ENCODE measurements around the gene GFOD1. TPM values are rescaled to one million over a fixed set of nuclear protein-coding genes. Genes with fewer than 3 reads are reported as not detected.
A peak's percentile ranks its signal among the peaks of the same experiment; 100 is the strongest.

Gene GFOD1
- total RNA-seq, 4 donors from 2014 or later, result 18.3 to 49.1 (median 29.0) TPM

DNA sequence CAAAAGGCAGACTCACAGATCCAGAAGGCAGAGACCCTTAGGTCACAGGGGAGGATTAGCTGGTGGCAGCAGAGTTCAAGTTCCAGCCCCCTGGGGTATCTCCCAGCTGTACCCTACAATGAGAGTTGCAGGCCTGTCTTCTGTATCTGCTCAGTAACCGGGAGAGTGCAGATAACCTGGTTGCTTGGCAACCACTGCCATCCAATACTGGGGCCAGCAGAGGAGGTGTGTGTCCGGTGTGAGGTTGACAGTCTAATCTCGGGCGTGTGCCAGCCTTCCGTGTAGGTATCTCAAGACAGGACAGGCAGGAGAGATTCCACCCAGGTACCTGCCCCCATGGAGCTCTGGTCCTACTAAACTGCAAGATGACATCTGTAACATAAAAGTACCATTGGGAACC, 102.4 kb downstream of the GFOD1 start:
- 93 to 100% methylated on average over 1 to 3 of the region's 5 CpGs for WGBS, 2 donors (ENCODE audit: low coverage in 1 of 2)
- H3K4me3 ChIP-seq, result no peak overlapping the region
- peaks cover 0 to 51% (median 16%) of the 10 kb centered on the region in 3 donors for H3K4me1 ChIP-seq
- TF ChIP-seq POLR2A (IDR thresholded peaks at IDR 0.05) (no peak), POLR2AphosphoS5 (IDR thresholded peaks at IDR 0.05) (no peak), EP300 (IDR thresholded peaks at IDR 0.05) (no peak)
- TF ChIP-seq, protein P1, sequence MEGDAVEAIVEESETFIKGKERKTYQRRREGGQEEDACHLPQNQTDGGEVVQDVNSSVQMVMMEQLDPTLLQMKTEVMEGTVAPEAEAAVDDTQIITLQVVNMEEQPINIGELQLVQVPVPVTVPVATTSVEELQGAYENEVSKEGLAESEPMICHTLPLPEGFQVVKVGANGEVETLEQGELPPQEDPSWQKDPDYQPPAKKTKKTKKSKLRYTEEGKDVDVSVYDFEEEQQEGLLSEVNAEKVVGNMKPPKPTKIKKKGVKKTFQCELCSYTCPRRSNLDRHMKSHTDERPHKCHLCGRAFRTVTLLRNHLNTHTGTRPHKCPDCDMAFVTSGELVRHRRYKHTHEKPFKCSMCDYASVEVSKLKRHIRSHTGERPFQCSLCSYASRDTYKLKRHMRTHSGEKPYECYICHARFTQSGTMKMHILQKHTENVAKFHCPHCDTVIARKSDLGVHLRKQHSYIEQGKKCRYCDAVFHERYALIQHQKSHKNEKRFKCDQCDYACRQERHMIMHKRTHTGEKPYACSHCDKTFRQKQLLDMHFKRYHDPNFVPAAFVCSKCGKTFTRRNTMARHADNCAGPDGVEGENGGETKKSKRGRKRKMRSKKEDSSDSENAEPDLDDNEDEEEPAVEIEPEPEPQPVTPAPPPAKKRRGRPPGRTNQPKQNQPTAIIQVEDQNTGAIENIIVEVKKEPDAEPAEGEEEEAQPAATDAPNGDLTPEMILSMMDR (IDR thresholded peaks at IDR 0.05), result no peak
- no peaks in the 10 kb centered on the region for H3K27me3 ChIP-seq
- H3K27ac ChIP-seq, result no peak overlapping the region
- ATAC-seq, result no peak
- no peaks in the 10 kb centered on the region for H3K9me3 ChIP-seq
- H3K36me3 ChIP-seq, result no peaks in the 10 kb centered on the region

DNA sequence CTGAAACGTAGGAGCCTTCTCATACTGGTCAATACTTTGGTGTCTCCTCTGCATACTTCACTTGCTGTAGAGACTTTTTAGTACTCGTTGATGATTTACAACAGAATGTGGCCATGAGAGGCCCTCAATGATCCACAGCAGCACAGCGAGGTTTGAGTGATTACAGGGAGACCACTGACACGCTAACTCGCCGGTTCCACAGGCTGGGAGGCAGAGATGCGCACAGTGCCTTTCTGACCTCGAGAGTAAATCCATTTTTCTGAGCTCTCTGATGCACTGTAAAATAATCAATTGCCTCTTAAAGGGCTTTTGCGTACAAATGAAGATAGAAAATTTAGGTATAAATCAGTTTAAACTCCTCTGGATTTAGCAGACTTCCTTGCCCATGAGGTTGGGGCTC, 102.9 kb downstream of the GFOD1 start:
- Histone ChIP-seq H3K36me3 (no peaks in the 10 kb centered on the region), H3K27ac (peak overlapping the region in 2 of 4 donors; percentile 60 to 79), H3K27me3 (no peaks in the 10 kb centered on the region), H3K4me3 (no peak overlapping the region), H3K4me1 (peaks cover 0 to 52% (median 16%) of the 10 kb centered on the region in 3 donors), H3K9me3 (no peaks in the 10 kb centered on the region)
- 86 to 88% methylated on average over 8 to 9 of the region's 9 CpGs for WGBS, 2 donors (ENCODE audit: low coverage in 1 of 2)
- no peak for ATAC-seq
- no peak for TF ChIP-seq EP300 (IDR thresholded peaks at IDR 0.05)
- TF ChIP-seq, protein P1 (IDR thresholded peaks at IDR 0.05), result no peak
- no peak for TF ChIP-seq POLR2A (IDR thresholded peaks at IDR 0.05)
- no peak for TF ChIP-seq POLR2AphosphoS5 (IDR thresholded peaks at IDR 0.05)

DNA sequence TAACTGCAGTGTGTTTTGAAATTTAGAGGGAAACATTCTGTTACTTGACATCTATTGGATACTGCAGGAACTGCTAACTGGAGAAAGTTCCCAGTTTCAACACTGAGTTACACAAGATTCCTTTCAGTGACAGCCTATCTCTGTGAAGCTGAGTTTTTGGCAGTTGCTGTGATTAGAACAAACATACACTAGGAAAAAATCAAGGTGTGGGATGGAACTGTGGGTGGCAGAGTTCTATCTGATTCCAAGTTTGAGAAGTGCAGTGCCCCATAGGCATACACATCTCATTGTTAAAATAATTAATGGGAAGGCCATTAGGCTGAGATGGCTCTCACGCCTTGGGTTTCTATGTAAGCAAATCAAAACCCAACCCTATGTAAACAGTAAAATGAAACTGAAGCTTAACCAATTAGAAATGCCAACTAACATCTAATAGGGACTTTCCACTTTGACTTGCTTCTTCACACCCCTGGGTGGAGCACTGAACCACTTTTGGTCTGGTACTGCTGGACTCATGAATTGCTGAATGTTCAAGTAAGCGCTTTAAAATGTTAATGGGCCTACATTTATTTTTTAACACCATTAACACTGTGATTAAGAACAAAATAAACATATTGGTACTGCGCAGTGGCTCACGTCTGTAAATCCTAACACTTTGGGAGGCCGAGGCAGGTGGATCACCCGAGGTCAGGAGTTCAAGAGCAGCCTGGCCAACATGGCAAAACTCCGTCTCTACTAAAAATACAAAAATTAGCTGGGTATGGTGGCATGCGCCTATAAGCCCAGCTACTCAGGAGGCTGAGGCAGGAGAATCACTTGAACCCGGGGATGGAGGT, 103.9 kb downstream of the GFOD1 start:
- peak; percentile 86 for ATAC-seq
- H3K9me3 ChIP-seq, result no peaks in the 10 kb centered on the region
- H3K27ac ChIP-seq, result peak overlapping the region; percentile 59 to 79 (median 67)
- no peaks in the 10 kb centered on the region for H3K27me3 ChIP-seq
- H3K4me3 ChIP-seq, result no peak overlapping the region
- peaks cover 0 to 52% (median 16%) of the 10 kb centered on the region in 3 donors for H3K4me1 ChIP-seq
- H3K36me3 ChIP-seq, result no peaks in the 10 kb centered on the region
- 66 to 77% methylated on average over 3 to 8 of the region's 9 CpGs for WGBS, 2 donors (ENCODE audit: low coverage in 1 of 2)
- TF ChIP-seq, protein P1 (IDR thresholded peaks at IDR 0.05), result peak in 3 of 4 experiments; percentile 40 to 52 (median 42)
- peak; percentile 49 for TF ChIP-seq POLR2AphosphoS5 (IDR thresholded peaks at IDR 0.05)
- TF ChIP-seq EP300 (IDR thresholded peaks at IDR 0.05), result no peak

DNA sequence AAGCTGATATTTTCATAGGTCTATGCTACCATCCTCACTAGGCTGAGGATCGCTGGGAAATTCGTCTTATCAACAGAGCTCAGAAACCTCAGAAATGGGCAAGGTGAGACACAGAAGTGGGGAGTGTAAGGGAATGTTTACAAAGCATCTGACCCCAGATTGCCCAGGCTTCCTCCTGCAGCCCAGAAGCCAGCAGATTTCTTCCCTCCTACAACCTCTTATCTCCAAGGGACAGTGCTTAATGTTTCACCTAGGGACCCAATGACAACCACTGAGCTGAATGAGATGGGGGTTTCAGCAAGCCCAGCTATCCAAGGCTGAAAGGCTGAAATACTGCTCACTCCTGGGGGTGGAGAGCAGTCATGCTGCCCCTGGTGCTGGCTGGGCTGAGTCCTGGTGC, 106.6 kb downstream of the GFOD1 start:
- no peak for TF ChIP-seq POLR2A (IDR thresholded peaks at IDR 0.05)
- TF ChIP-seq, protein P1 (IDR thresholded peaks at IDR 0.05), result no peak
- no peak for TF ChIP-seq POLR2AphosphoS5 (IDR thresholded peaks at IDR 0.05)
- no peaks in the 10 kb centered on the region for H3K9me3 ChIP-seq
- no peak for ATAC-seq
- H3K4me1 ChIP-seq, result peaks cover 0 to 52% (median 16%) of the 10 kb centered on the region in 3 donors
- no peak overlapping the region for H3K27ac ChIP-seq
- no peaks in the 10 kb centered on the region for H3K27me3 ChIP-seq
- H3K36me3 ChIP-seq, result no peaks in the 10 kb centered on the region
- WGBS, 2 donors (ENCODE audit: low coverage in 1 of 2), result 83 to 100% methylated on average over 2 of the region's 2 CpGs
- H3K4me3 ChIP-seq, result no peak overlapping the region

All from gastroesophageal sphincter (tissue), 4 donors.